IMR-90 (cell line): ENCODE data around the gene SLIT3. TPM values are rescaled to one million over a fixed set of nuclear protein-coding genes. Genes with fewer than 3 reads are reported as not detected.

Source experiments
- ATAC-seq: fragments of 200-7000 bp; cut with Tn5 transposase; 2 replicates; pipeline ENCODE4 v1.9.1; 2020; ENCODE audit warnings: low read depth, mild to moderate bottlenecking, moderate library complexity
- BruUV-seq: library from RNA; stranded (reverse); fragments of 400-500 nt; replicated peaks from 2 replicates; lab custom pipeline; 2021; lab: Mats Ljungman, UMichigan
- CTCF ChIA-PET: fragments of 300-600 bp; formaldehyde crosslinking; extraction: SDS; loops from one replicate; lab custom pipeline; 2021; ENCODE audit warnings: antibody characterized with exemption; lab: Yijun Ruan, JAX
- POLR2A ChIA-PET: fragments of 300-600 bp; sonication (Branson Sonifier 250); formaldehyde crosslinking; loops from one replicate; lab custom pipeline; 2022; ENCODE audit warnings: antibody characterized with exemption; ENCODE audit not compliant: unreplicated experiment; lab: Charles Lee
- DNase-seq: peaks from one replicate; pipeline ENCODE4 v3.0.0; 2013
- H2AFZ ChIP-seq: replicated peaks from 2 replicates; pipeline ENCODE3; 2013; ENCODE audit warnings: low read length, mild to moderate bottlenecking; ENCODE audit not compliant: poor library complexity
- H2AK5ac ChIP-seq: 2 replicates; pipeline ENCODE4 v1.6.1; 2013; ENCODE audit warnings: low read depth, low read length, inconsistent platforms
- H2AK9ac ChIP-seq: replicated peaks from 2 replicates; pipeline ENCODE3; 2013; ENCODE audit warnings: mild to moderate bottlenecking, low read depth, low read length, moderate library complexity; ENCODE audit not compliant: poor library complexity
- H2BK120ac ChIP-seq: 2 replicates; pipeline ENCODE4 v1.6.1; 2013; ENCODE audit warnings: low read depth, low read length, inconsistent platforms
- H2BK15ac ChIP-seq: 3 replicates; pipeline ENCODE4 v1.6.1; 2013; ENCODE audit warnings: low read depth, low read length, inconsistent platforms
- H2BK20ac ChIP-seq: 2 replicates; pipeline ENCODE4 v1.6.1; 2013; ENCODE audit warnings: low read depth, mild to moderate bottlenecking, inconsistent platforms, low read length, moderate library complexity
- H2BK5ac ChIP-seq: 2 replicates; pipeline ENCODE4 v1.6.1; 2013; ENCODE audit warnings: mild to moderate bottlenecking, low read depth, low read length, inconsistent platforms; ENCODE audit not compliant: poor library complexity, severe bottlenecking
- H3K14ac ChIP-seq: replicated peaks from 2 replicates; pipeline ENCODE4 v1.6.1; 2013; ENCODE audit warnings: low read depth, low read length, inconsistent platforms
- H3K18ac ChIP-seq: 2 replicates; pipeline ENCODE4 v1.6.1; 2013; ENCODE audit warnings: low read depth, low read length, control low read depth
- H3K23ac ChIP-seq: 2 replicates; pipeline ENCODE4 v1.6.1; 2013; ENCODE audit warnings: low read depth, low read length, inconsistent platforms
- H3K27ac ChIP-seq: 2 replicates; pipeline ENCODE4 v1.5.1; 2013; ENCODE audit warnings: mild to moderate bottlenecking, control low read depth, low read length; ENCODE audit not compliant: insufficient read depth
- H3K27me3 ChIP-seq: 2 replicates; pipeline ENCODE4 v1.6.1; 2013; ENCODE audit warnings: low read length; ENCODE audit not compliant: control insufficient read depth, insufficient read depth
- H3K36me3 ChIP-seq: 2 replicates; pipeline ENCODE4 v1.6.1; 2013; ENCODE audit warnings: low read length, mixed read lengths; ENCODE audit not compliant: control insufficient read depth, insufficient read depth
- H3K4ac ChIP-seq: 2 replicates; pipeline ENCODE4 v1.6.1; 2013; ENCODE audit warnings: low read depth, low read length, inconsistent platforms
- H3K4me1 ChIP-seq: 2 replicates; pipeline ENCODE4 v1.6.1; 2013; ENCODE audit warnings: low read length, mixed read lengths; ENCODE audit not compliant: control insufficient read depth, insufficient read depth
- H3K4me2 ChIP-seq: 2 replicates; pipeline ENCODE4 v1.6.1; 2013; ENCODE audit warnings: low read depth, mild to moderate bottlenecking, control low read depth, low read length, moderate library complexity
- H3K4me3 ChIP-seq: 2 replicates; pipeline ENCODE4 v1.5.1; 2013; ENCODE audit warnings: low read depth, mild to moderate bottlenecking, control low read depth, low read length, moderate library complexity; ENCODE audit not compliant: insufficient read depth
- H3K56ac ChIP-seq: 2 replicates; pipeline ENCODE4 v1.6.1; 2013; ENCODE audit warnings: low read length, inconsistent platforms; ENCODE audit not compliant: insufficient read depth; ENCODE audit errors: extremely low read depth
- H3K79me1 ChIP-seq, 2 experiments: 2 replicates each; pipeline ENCODE4 v1.6.1; 2013; ENCODE audit warnings: low read length in 2 of 2, inconsistent platforms in 1 of 2, low read depth in 1 of 2
- H3K9ac ChIP-seq: 2 replicates; pipeline ENCODE4 v1.6.1; 2013; ENCODE audit warnings: low read depth, low read length, control low read depth
- H3K9me1 ChIP-seq: 2 replicates; pipeline ENCODE4 v1.6.1; 2013; ENCODE audit warnings: low read length, inconsistent platforms; ENCODE audit not compliant: insufficient read depth
- H3K9me3 ChIP-seq: 2 replicates; pipeline ENCODE4 v1.6.1; 2013; ENCODE audit warnings: low read length; ENCODE audit not compliant: control insufficient read depth, insufficient read depth
- H4K20me1 ChIP-seq: 2 replicates; pipeline ENCODE4 v1.6.1; 2013; ENCODE audit warnings: low read length, inconsistent platforms; ENCODE audit not compliant: insufficient read depth
- H4K5ac ChIP-seq: 2 replicates; pipeline ENCODE4 v1.6.1; 2013; ENCODE audit warnings: mild to moderate bottlenecking, low read depth, low read length, control low read depth
- H4K8ac ChIP-seq, 2 experiments: 2 replicates each; pipeline ENCODE4 v1.6.1; 2013; ENCODE audit warnings: low read depth in 2 of 2, low read length in 2 of 2, control low read depth in 1 of 2, inconsistent platforms in 1 of 2
- H4K91ac ChIP-seq: 2 replicates; pipeline ENCODE4 v1.6.1; 2013; ENCODE audit warnings: low read depth, low read length, inconsistent platforms; ENCODE audit not compliant: insufficient read depth
- BHLHE40 ChIP-seq: fragments of 150-350 bp; IDR thresholded peaks from 2 replicates; pipeline ENCODE4 v1.6.1; 2016; ENCODE audit warnings: mild to moderate bottlenecking, low read depth, low read length
- CEBPB ChIP-seq: IDR thresholded peaks from 2 replicates; pipeline ENCODE4 v1.6.1; 2012; ENCODE audit warnings: low read depth, low read length, improper control_type of control experiment
- CHD1 ChIP-seq: IDR thresholded peaks from 2 replicates; pipeline ENCODE4 v1.6.1; 2012; ENCODE audit warnings: low read depth, low read length, improper control_type of control experiment
- CTCF ChIP-seq: conservative IDR thresholded peaks from 2 replicates; pipeline ENCODE4 v1.5.1; 2012; ENCODE audit warnings: mild to moderate bottlenecking, low read depth, low read length, improper control_type of control experiment
- ELK1 ChIP-seq: fragments of 150-350 bp; IDR thresholded peaks from 2 replicates; pipeline ENCODE4 v1.6.1; 2016; ENCODE audit warnings: low read depth, mild to moderate bottlenecking, low read length, moderate library complexity, borderline replicate concordance
- FOS ChIP-seq: fragments of 150-350 bp; IDR thresholded peaks from 2 replicates; pipeline ENCODE4 v1.6.1; 2016; ENCODE audit warnings: low read depth, low read length
- MAFK ChIP-seq: IDR thresholded peaks from 2 replicates; pipeline ENCODE4 v1.6.1; 2012; ENCODE audit warnings: low read depth, low read length, improper control_type of control experiment
- MAZ ChIP-seq: IDR thresholded peaks from 2 replicates; pipeline ENCODE4 v1.6.1; 2012; ENCODE audit warnings: low read depth, mild to moderate bottlenecking, low read length, improper control_type of control experiment, moderate library complexity, borderline replicate concordance
- MXI1 ChIP-seq: IDR thresholded peaks from 2 replicates; pipeline ENCODE4 v1.6.1; 2012; ENCODE audit warnings: low read depth, mild to moderate bottlenecking, low read length, moderate library complexity, borderline replicate concordance
- NFE2L2 ChIP-seq: fragments of 150-350 bp; IDR thresholded peaks from 2 replicates; pipeline ENCODE4 v1.6.1; 2016; ENCODE audit warnings: low read depth, mild to moderate bottlenecking, low read length
- POLR2A ChIP-seq: IDR thresholded peaks from 2 replicates; pipeline ENCODE4 v1.6.1; 2012; ENCODE audit warnings: mild to moderate bottlenecking, low read depth, low read length
- RAD21 ChIP-seq: IDR thresholded peaks from 2 replicates; pipeline ENCODE4 v1.6.1; 2012; ENCODE audit warnings: low read length, improper control_type of control experiment
- RCOR1 ChIP-seq: IDR thresholded peaks from 2 replicates; pipeline ENCODE4 v1.6.1; 2012; ENCODE audit warnings: mild to moderate bottlenecking, low read length, improper control_type of control experiment; ENCODE audit not compliant: insufficient replicate concordance
- RFX5 ChIP-seq: IDR thresholded peaks from 2 replicates; pipeline ENCODE4 v1.8.0; 2012; ENCODE audit warnings: low read depth, mild to moderate bottlenecking, low read length, moderate library complexity
- SMC3 ChIP-seq: fragments of 150-350 bp; IDR thresholded peaks from 2 replicates; pipeline ENCODE4 v1.6.1; 2016; ENCODE audit warnings: low read depth, mild to moderate bottlenecking, antibody characterized with exemption, low read length, moderate library complexity
- USF2 ChIP-seq: fragments of 150-350 bp; IDR thresholded peaks from 2 replicates; pipeline ENCODE4 v1.6.1; 2017; ENCODE audit warnings: mild to moderate bottlenecking, antibody characterized with exemption, low read length, low read depth
- WGBS, 2 experiments: methylation state at CpG; one replicate each; pipeline versions ENCODE4 v1.1.5 to v1.1.7; 2013; ENCODE audit warnings: missing lambda C conversion rate in 2 of 2; ENCODE audit not compliant: insufficient read length in 1 of 2; ENCODE audit errors: extremely low coverage in 2 of 2; 5-methylcytosine and 5-hydroxymethylcytosine counted together
- dilution Hi-C: fragments of 300-500 bp; cut with HindIII; formaldehyde crosslinking; loops from one replicate; pipeline ENCODE4 v1.14.3; 2018; ENCODE audit warnings: low sequenced_read_pairs; ENCODE audit not compliant: unreplicated experiment
- in situ Hi-C: fragments of 300-500 bp; cut with MboI; formaldehyde crosslinking; loops from 3 replicates; pipeline ENCODE4 v1.14.3; 2019; ENCODE audit warnings: low sequenced_read_pairs, inconsistent platforms, mixed read lengths
- intact Hi-C: fragments of 100-400 bp; cut with micrococcal nuclease; formaldehyde crosslinking; loops from 2 replicates; pipeline ENCODE4 v1.10.0; 2022
- polyA plus RNA-seq, 3 experiments: library from polyadenylated mRNA; depleted of rRNA; stranded (reverse); fragments of >200 nt; gene quantifications; 2 replicates each; pipeline ENCODE4 v1.2.3, GENCODE V29; 2012; ENCODE audit warnings: low replicate concordance in 1 of 3
- total RNA-seq: library from RNA; depleted of rRNA; stranded (reverse); fragments of >200 nt; gene quantifications from 2 replicates; pipeline ENCODE4 v1.2.3, GENCODE V29; 2012

Gene SLIT3
- total and polyA plus RNA-seq, 2 of the 4 experiments (the other 2 are of a cell fraction) = 0.18 to 0.50 TPM

GRCh38 chr5:169094586-169095409 is 206.1 kb downstream of the SLIT3 start:
- H2BK20ac ChIP-seq = no peak overlapping the region
- H3K56ac ChIP-seq = no peak overlapping the region
- DNase-seq = peak; percentile 0
- no peaks in the 10 kb centered on the region for H3K27me3 ChIP-seq
- no peak overlapping the region for H3K9ac ChIP-seq
- no peaks in the 10 kb centered on the region for H3K9me1 ChIP-seq
- dilution Hi-C loops (no loop called here), intact Hi-C loops (no loop called here), in situ Hi-C loops (no loop called here)
- no peak overlapping the region for H2AK9ac ChIP-seq
- H3K36me3 ChIP-seq = no peaks in the 10 kb centered on the region
- H2BK120ac ChIP-seq = no peak overlapping the region
- no peak overlapping the region for H4K91ac ChIP-seq
- peaks cover 15% of the 10 kb centered on the region for H3K9me3 ChIP-seq
- no peak overlapping the region for H4K8ac ChIP-seq
- TF ChIP-seq MXI1 (no peak), RAD21 (no peak), SMC3 (no peak), MAFK (no peak), POLR2A (no peak), CHD1 (no peak), USF2 (no peak), ELK1 (no peak), BHLHE40 (no peak), FOS (no peak), RFX5 (no peak), CEBPB (no peak), NFE2L2 (no peak), CTCF (no peak), RCOR1 (no peak), MAZ (no peak)
- ChIA-PET CTCF (no interaction called here), POLR2A (no interaction called here)
- H2AFZ ChIP-seq = no peak overlapping the region
- H4K20me1 ChIP-seq = no peaks in the 10 kb centered on the region
- no peak for ATAC-seq
- no peak overlapping the region for H3K18ac ChIP-seq
- no peak overlapping the region for H3K14ac ChIP-seq
- no peak overlapping the region for H3K4ac ChIP-seq
- no peak overlapping the region for H3K23ac ChIP-seq
- H3K4me2 ChIP-seq = no peak overlapping the region
- H2AK5ac ChIP-seq = no peak overlapping the region
- no peaks in the 10 kb centered on the region for H3K79me1 ChIP-seq
- H4K5ac ChIP-seq = no peak overlapping the region
- H3K27ac ChIP-seq = no peak overlapping the region
- H2BK15ac ChIP-seq = no peak overlapping the region
- H3K4me1 ChIP-seq = no peaks in the 10 kb centered on the region
- no peak overlapping the region for H2BK5ac ChIP-seq
- H3K4me3 ChIP-seq = no peak overlapping the region
- WGBS, 2 experiments = no CpG with 5 or more reads among the region's 7 CpGs
- BruUV-seq = no TSS peak
